Ascending aorta (tissue), 2 donors: ENCODE results near the gene TIMELESS. TPM values are rescaled to one million over a fixed set of nuclear protein-coding genes. Genes with fewer than 3 reads are reported as not detected.

Source experiments
- DNase-seq, 2 donors: peaks; one replicate each; pipeline ENCODE4 v3.0.0-alpha.2; 2019; ENCODE audit warnings: low spot score in 2 of 2
- H3K27ac ChIP-seq, 2 donors: fragments of 200-600 bp; sonication (generic); one replicate each; pipeline ENCODE4 v1.5.1; 2016 to 2017; ENCODE audit warnings: mild to moderate bottlenecking in 1 of 2
- H3K27me3 ChIP-seq: fragments of 200-600 bp; sonication (generic); one replicate; pipeline ENCODE4 v1.5.1; 2017
- H3K36me3 ChIP-seq, 2 donors: fragments of 200-600 bp; sonication (generic); one replicate each; pipeline ENCODE4 v1.5.1; 2016
- H3K4me1 ChIP-seq, 2 donors: fragments of 200-600 bp; sonication (generic); one replicate each; pipeline ENCODE4 v1.5.1; 2016 to 2017; ENCODE audit warnings: mild to moderate bottlenecking in 1 of 2
- H3K4me3 ChIP-seq, 2 donors: fragments of 200-600 bp; sonication (generic); one replicate each; pipeline ENCODE4 v1.5.1; 2016 to 2017; ENCODE audit warnings: mild to moderate bottlenecking in 1 of 2
- H3K9me3 ChIP-seq, 2 donors: fragments of 200-600 bp; sonication (generic); one replicate each; pipeline ENCODE4 v1.5.1; 2016
- intact Hi-C: fragments of 100-400 bp; cut with DNase I; formaldehyde crosslinking; loops from one replicate; pipeline ENCODE4 v1.15.1; 2023
- total RNA-seq: library from RNA; depleted of rRNA; stranded (reverse); fragments of >200 nt; gene quantifications from one replicate; pipeline ENCODE4 v1.1.0, GENCODE V29; 2016
- TF ChIP-seq, protein P1 (sequence below), 3 experiments: fragments of 200-600 bp in 2 of 3; fragments of 450-650 bp in 1 of 3; sonication (generic) in 2 of 3; IDR thresholded peaks; one replicate each; pipeline ENCODE4 v1.5.1; 2016 to 2019; ENCODE audit warnings: antibody characterized with exemption in 3 of 3, mild to moderate bottlenecking in 1 of 3, moderate library complexity in 1 of 3

The TIMELESS gene
- total RNA-seq, 1 donor from 2014 or later: 2.0 TPM

DNA sequence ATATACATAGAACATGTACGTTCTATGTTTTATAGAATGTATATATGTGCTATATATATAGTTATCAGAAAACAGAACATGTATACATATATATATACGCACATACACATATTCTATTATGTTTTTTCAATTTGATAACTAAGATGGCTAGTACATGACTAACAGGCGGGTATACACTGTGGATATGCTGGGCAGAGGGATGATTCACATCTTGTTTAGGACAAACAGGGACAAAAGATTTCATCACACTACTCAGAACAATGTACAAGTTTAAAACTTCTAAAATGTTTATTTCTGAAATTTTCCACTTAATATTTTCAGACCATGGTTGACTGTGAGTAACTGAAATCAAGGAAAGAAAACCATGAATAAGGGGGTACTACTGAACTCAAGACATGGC, 17.4 kb downstream of the TIMELESS start:
- intact Hi-C loops: no loop called here
- Histone ChIP-seq H3K36me3 (peaks cover 0 to 3% of the 10 kb centered on the region in 2 donors), H3K9me3 (no peaks in the 10 kb centered on the region), H3K4me3 (no peak overlapping the region), H3K27ac (no peak overlapping the region), H3K4me1 (no peaks in the 10 kb centered on the region), H3K27me3 (no peaks in the 10 kb centered on the region)
- TF ChIP-seq, protein P1, sequence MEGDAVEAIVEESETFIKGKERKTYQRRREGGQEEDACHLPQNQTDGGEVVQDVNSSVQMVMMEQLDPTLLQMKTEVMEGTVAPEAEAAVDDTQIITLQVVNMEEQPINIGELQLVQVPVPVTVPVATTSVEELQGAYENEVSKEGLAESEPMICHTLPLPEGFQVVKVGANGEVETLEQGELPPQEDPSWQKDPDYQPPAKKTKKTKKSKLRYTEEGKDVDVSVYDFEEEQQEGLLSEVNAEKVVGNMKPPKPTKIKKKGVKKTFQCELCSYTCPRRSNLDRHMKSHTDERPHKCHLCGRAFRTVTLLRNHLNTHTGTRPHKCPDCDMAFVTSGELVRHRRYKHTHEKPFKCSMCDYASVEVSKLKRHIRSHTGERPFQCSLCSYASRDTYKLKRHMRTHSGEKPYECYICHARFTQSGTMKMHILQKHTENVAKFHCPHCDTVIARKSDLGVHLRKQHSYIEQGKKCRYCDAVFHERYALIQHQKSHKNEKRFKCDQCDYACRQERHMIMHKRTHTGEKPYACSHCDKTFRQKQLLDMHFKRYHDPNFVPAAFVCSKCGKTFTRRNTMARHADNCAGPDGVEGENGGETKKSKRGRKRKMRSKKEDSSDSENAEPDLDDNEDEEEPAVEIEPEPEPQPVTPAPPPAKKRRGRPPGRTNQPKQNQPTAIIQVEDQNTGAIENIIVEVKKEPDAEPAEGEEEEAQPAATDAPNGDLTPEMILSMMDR (IDR thresholded peaks at IDR 0.05): no peak
- DNase-seq: no peak

DNA sequence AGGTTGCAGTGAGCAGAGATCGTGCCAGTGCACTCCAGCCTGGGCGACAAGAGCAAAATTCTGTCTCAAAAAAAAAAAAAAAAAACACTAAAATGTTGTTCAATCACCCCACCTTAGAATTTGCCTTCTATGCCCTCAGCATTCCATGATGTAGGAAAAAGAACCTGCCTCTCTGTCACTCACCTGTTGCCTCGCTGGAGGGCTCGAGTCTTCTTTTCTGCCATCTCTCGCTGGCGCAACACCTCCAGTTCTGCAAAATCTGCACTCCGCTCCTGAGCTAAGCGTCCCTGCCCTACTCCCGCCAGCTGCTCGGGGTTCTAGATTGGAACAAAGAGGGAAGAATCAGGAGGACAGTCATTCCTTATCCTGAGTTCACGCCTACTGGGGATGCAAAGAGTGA, 17.9 kb downstream of the TIMELESS start:
- Histone ChIP-seq H3K4me1 (no peaks in the 10 kb centered on the region), H3K9me3 (no peaks in the 10 kb centered on the region), H3K4me3 (no peak overlapping the region), H3K27me3 (no peaks in the 10 kb centered on the region), H3K27ac (no peak overlapping the region), H3K36me3 (peaks cover 0 to 3% of the 10 kb centered on the region in 2 donors)
- DNase-seq: no peak
- intact Hi-C loops: no loop called here
- TF ChIP-seq, protein P1 (IDR thresholded peaks at IDR 0.05): no peak

GRCh38 chr12:56425940-56426438, 23.2 kb downstream of the TIMELESS start:
- no peaks in the 10 kb centered on the region for H3K9me3 ChIP-seq
- DNase-seq: no peak
- no peak overlapping the region for H3K4me3 ChIP-seq
- TF ChIP-seq, protein P1 (IDR thresholded peaks at IDR 0.05): no peak
- peaks cover 0 to 3% of the 10 kb centered on the region in 2 donors for H3K36me3 ChIP-seq
- H3K27ac ChIP-seq: no peak overlapping the region
- H3K4me1 ChIP-seq: no peaks in the 10 kb centered on the region
- H3K27me3 ChIP-seq: no peaks in the 10 kb centered on the region
- intact Hi-C loops: no loop called here

DNA sequence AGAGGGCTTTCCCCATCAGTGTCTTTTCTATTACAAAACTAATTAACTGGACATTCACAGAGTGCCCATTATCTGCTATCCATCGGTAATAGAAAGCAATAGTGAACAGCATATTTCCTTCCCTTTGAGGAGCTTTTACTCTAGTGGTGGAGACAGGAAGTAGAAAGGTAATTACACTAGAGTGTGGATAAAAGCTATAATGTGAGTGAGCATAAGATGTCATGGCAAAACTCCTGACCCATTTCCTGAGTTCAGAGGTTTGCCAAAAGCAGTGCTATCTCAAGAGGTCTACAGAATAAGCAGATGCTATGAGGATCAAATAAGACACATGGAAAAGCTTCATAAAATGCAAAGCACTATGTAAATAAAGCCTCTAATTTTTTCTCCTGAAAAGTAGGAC, 24.0 kb downstream of the TIMELESS start:
- no peak overlapping the region for H3K27ac ChIP-seq
- intact Hi-C loops: no loop called here
- no peak for DNase-seq
- TF ChIP-seq, protein P1 (IDR thresholded peaks at IDR 0.05): no peak
- no peaks in the 10 kb centered on the region for H3K9me3 ChIP-seq
- H3K27me3 ChIP-seq: no peaks in the 10 kb centered on the region
- no peaks in the 10 kb centered on the region for H3K4me1 ChIP-seq
- H3K4me3 ChIP-seq: no peak overlapping the region
- H3K36me3 ChIP-seq: peaks cover 0 to 3% of the 10 kb centered on the region in 2 donors

DNA sequence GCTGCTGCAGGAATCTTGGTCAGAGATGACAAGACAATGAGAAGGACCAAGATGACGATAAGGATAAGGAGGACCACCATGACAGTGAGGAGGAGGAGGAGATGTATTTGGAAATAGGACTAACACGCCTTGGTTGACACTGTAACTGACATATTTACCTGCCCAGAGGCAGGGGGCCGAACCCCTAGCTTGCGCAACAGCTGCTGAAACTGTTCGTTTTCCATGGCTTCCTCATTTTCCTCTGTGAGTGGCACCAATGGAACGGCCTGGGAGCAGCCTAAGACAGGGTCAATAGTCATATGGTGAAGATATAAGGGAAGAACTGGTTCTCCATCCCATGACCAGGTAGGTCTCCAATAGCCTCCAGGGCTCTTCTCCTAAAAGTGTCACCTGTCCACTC, 28.8 kb downstream of the TIMELESS start:
- Histone ChIP-seq H3K4me1 (no peaks in the 10 kb centered on the region), H3K27ac (no peak overlapping the region), H3K4me3 (no peak overlapping the region), H3K27me3 (no peaks in the 10 kb centered on the region), H3K36me3 (no peaks in the 10 kb centered on the region), H3K9me3 (no peaks in the 10 kb centered on the region)
- TF ChIP-seq, protein P1 (IDR thresholded peaks at IDR 0.05): no peak
- no peak for DNase-seq
- intact Hi-C loops: no loop called here

GRCh38 chr12:56417739-56418138, 31.5 kb downstream of the TIMELESS start:
- no peaks in the 10 kb centered on the region for H3K36me3 ChIP-seq
- no peaks in the 10 kb centered on the region for H3K9me3 ChIP-seq
- H3K4me3 ChIP-seq: no peak overlapping the region
- H3K27ac ChIP-seq: no peak overlapping the region
- no peaks in the 10 kb centered on the region for H3K27me3 ChIP-seq
- DNase-seq: no peak
- TF ChIP-seq, protein P1 (IDR thresholded peaks at IDR 0.05): no peak
- H3K4me1 ChIP-seq: no peaks in the 10 kb centered on the region
- intact Hi-C loops: no loop called here
